Measurements from ENCODE around the gene PHGDH. TPM values are rescaled to one million over a fixed set of nuclear protein-coding genes. Genes with fewer than 3 reads are reported as not detected.

Gene PHGDH
- total RNA-seq, 1 donor from 2014 or later = 168 TPM

GRCh38 chr1:119718409-119718808, 6.7 kb downstream of the PHGDH start:
- Histone ChIP-seq H3K4me3 (ENCODE audit: low read depth, low read length) (no peak overlapping the region), H3K27me3 (ENCODE audit: control insufficient read depth, insufficient read depth, low read length) (no peaks in the 10 kb centered on the region), H3K36me3 (ENCODE audit: control insufficient read depth, insufficient read depth, low read length) (peaks cover 17% of the 10 kb centered on the region)
- no peak for FAIRE-seq
- no peak for DNase-seq (ENCODE audit: low read depth)
- TF ChIP-seq CTCF (IDR thresholded peaks at IDR 0.05; ENCODE audit: insufficient read depth, low read length, severe bottlenecking) = no peak

GRCh38 chr1:119718972-119719371, 7.2 kb downstream of the PHGDH start:
- FAIRE-seq (no peak), DNase-seq (ENCODE audit: low read depth) (no peak)
- H3K4me3 ChIP-seq (ENCODE audit: low read depth, low read length) = no peak overlapping the region
- H3K27me3 ChIP-seq (ENCODE audit: control insufficient read depth, insufficient read depth, low read length) = no peaks in the 10 kb centered on the region
- H3K36me3 ChIP-seq (ENCODE audit: control insufficient read depth, insufficient read depth, low read length) = peaks cover 20% of the 10 kb centered on the region
- no peak for TF ChIP-seq CTCF (IDR thresholded peaks at IDR 0.05; ENCODE audit: insufficient read depth, low read length, severe bottlenecking)

GRCh38 chr1:119720866-119721440, 9.2 kb downstream of the PHGDH start:
- Histone ChIP-seq H3K27me3 (ENCODE audit: control insufficient read depth, insufficient read depth, low read length) (no peaks in the 10 kb centered on the region), H3K4me3 (ENCODE audit: low read depth, low read length) (no peak overlapping the region), H3K36me3 (ENCODE audit: control insufficient read depth, insufficient read depth, low read length) (peaks cover 24% of the 10 kb centered on the region)
- DNase-seq (ENCODE audit: low read depth) = no peak
- TF ChIP-seq CTCF (IDR thresholded peaks at IDR 0.05; ENCODE audit: insufficient read depth, low read length, severe bottlenecking) = no peak
- FAIRE-seq = no peak

- DNase-seq (ENCODE audit: low read depth) = no peak
- no peaks in the 10 kb centered on the region for H3K27me3 ChIP-seq (ENCODE audit: control insufficient read depth, insufficient read depth, low read length)
- TF ChIP-seq CTCF (IDR thresholded peaks at IDR 0.05; ENCODE audit: insufficient read depth, low read length, severe bottlenecking) = no peak
- peaks cover 29% of the 10 kb centered on the region for H3K36me3 ChIP-seq (ENCODE audit: control insufficient read depth, insufficient read depth, low read length)
- H3K4me3 ChIP-seq (ENCODE audit: low read depth, low read length) = no peak overlapping the region
- no peak for FAIRE-seq
Observed at GRCh38 chr1:119721896-119722295, 10.2 kb downstream of the PHGDH start.

GRCh38 chr1:119724611-119725218, 13.0 kb downstream of the PHGDH start:
- FAIRE-seq (no peak), DNase-seq (ENCODE audit: low read depth) (no peak)
- Histone ChIP-seq H3K4me3 (ENCODE audit: low read depth, low read length) (no peak overlapping the region), H3K36me3 (ENCODE audit: control insufficient read depth, insufficient read depth, low read length) (peaks cover 39% of the 10 kb centered on the region), H3K27me3 (ENCODE audit: control insufficient read depth, insufficient read depth, low read length) (no peaks in the 10 kb centered on the region)
- no peak for TF ChIP-seq CTCF (IDR thresholded peaks at IDR 0.05; ENCODE audit: insufficient read depth, low read length, severe bottlenecking)

- H3K4me3 ChIP-seq (ENCODE audit: low read depth, low read length) = no peak overlapping the region
- FAIRE-seq = no peak
- peaks cover 39% of the 10 kb centered on the region for H3K36me3 ChIP-seq (ENCODE audit: control insufficient read depth, insufficient read depth, low read length)
- TF ChIP-seq CTCF (IDR thresholded peaks at IDR 0.05; ENCODE audit: insufficient read depth, low read length, severe bottlenecking) = no peak
- DNase-seq (ENCODE audit: low read depth) = no peak
- no peaks in the 10 kb centered on the region for H3K27me3 ChIP-seq (ENCODE audit: control insufficient read depth, insufficient read depth, low read length)
Observed at GRCh38 chr1:119725626-119726025, 13.9 kb downstream of the PHGDH start.

Data from bronchial epithelial cell (primary cell).